Sciatic nerve (tissue), 2 donors: ENCODE measurements around the gene CALD1. TPM values are rescaled to one million over a fixed set of nuclear protein-coding genes. Genes with fewer than 3 reads are reported as not detected.
A peak's percentile ranks its signal among the peaks of the same experiment; 100 is the strongest.

Experiments used
- ATAC-seq: fragments of 200-7000 bp; cut with Tn5 transposase; one replicate; pipeline ENCODE4 v1.9.1; 2020; ENCODE audit warnings: mild to moderate bottlenecking, moderate library complexity
- DNase-seq: peaks from one replicate; pipeline ENCODE4 v3.0.0-alpha.2; 2020; ENCODE audit warnings: low spot score
- intact Hi-C: fragments of 100-400 bp; cut with DNase I; formaldehyde crosslinking; loops from one replicate; pipeline ENCODE4 v1.14.2; 2022
- total RNA-seq: library from RNA; stranded (reverse); fragmentation: NEBNext Ultra II Directional; extraction: Animal tissue kit (Norgen Biotek cat#: 25700); gene quantifications from one replicate; pipeline ENCODE4 v1.2.1, GENCODE V29; 2021
- donor health status: DM: no; HTN: no; CAD: no.
- donor health status: DM: no; HTN: no; CAD: no.

CALD1 gene
- total RNA-seq, 1 donor from 2014 or later = 534 TPM

GRCh38 chr7:134995239-134996096, 216.0 kb downstream of the CALD1 start:
- intact Hi-C loops = loop anchor here (10.0 kb wide), 1 partner anchor 179 kb away; the partner anchor contains the start of gene CYREN
- ATAC-seq (no peak), DNase-seq (no peak)

- ATAC-seq (peak; percentile 41), DNase-seq (no peak)
- intact Hi-C loops = loop anchor here (10.0 kb wide), 1 partner anchor 179 kb away; the partner anchor contains the start of gene CYREN
Measured at GRCh38 chr7:134996097-134996550, 216.7 kb downstream of the CALD1 start.

GRCh38 chr7:134997214-134997885, 217.9 kb downstream of the CALD1 start:
- DNase-seq (no peak), ATAC-seq (no peak)
- intact Hi-C loops = loop anchor here (10.0 kb wide), 1 partner anchor 177 kb away; the partner anchor contains the start of gene CYREN

GRCh38 chr7:134999136-134999535, 219.7 kb downstream of the CALD1 start:
- intact Hi-C loops = loop anchor here (10.0 kb wide), 1 partner anchor 176 kb away; the partner anchor contains the start of gene CYREN
- ATAC-seq (no peak), DNase-seq (no peak)

GRCh38 chr7:135001390-135002165, 222.1 kb downstream of the CALD1 start:
- DNase-seq (no peak), ATAC-seq (no peak)
- intact Hi-C loops = no loop called here

GRCh38 chr7:135012229-135012628, 232.8 kb downstream of the CALD1 start:
- DNase-seq = no peak
- intact Hi-C loops = no loop called here

More at GRCh38 chr7:135012229-135012628, 232.8 kb downstream of the CALD1 start:
- ATAC-seq = no peak

Other genes with a start within 250 kb of the CALD1 start
- gene AKR1B15, start 230.5 kb upstream of the CALD1 start, total RNA-seq = 1.3 TPM
- gene BPGM, start 132.8 kb upstream of the CALD1 start, total RNA-seq = 28.2 TPM
- 5.3 TPM for gene AGBL3, start 206.9 kb downstream of the CALD1 start, total RNA-seq